Head of caudate nucleus (tissue), 42 donors: Measurements from ENCODE around the gene MRPL50.

Experiments used
- DNase-seq, 42 donors: peaks; one replicate each; pipeline versions ENCODE4 v3.0.0 to v3.0.0-alpha.2; 2020 to 2021; ENCODE audit warnings: mixed read lengths in 7 of 42
- intact Hi-C: fragments of 100-400 bp; cut with DNase I; formaldehyde crosslinking; loops from one replicate; pipeline ENCODE4 v1.15.0; 2022

MRPL50 gene

GRCh38 chr9:101354765-101355708 is 43.4 kb downstream of the MRPL50 start:
- DNase-seq: no peak
- intact Hi-C loops: no loop called here

- DNase-seq: no peak
- intact Hi-C loops: no loop called here
Measured at GRCh38 chr9:101354143-101354764, 44.2 kb downstream of the MRPL50 start.

GRCh38 chr9:101353683-101354082 is 44.7 kb downstream of the MRPL50 start:
- intact Hi-C loops: no loop called here
- no peak for DNase-seq

GRCh38 chr9:101352892-101353463 is 45.4 kb downstream of the MRPL50 start:
- no peak for DNase-seq
- intact Hi-C loops: no loop called here

- DNase-seq: no peak
- intact Hi-C loops: no loop called here
Measured at GRCh38 chr9:101350285-101350684, 48.1 kb downstream of the MRPL50 start.

- intact Hi-C loops: no loop called here
- DNase-seq: no peak
Measured at GRCh38 chr9:101342595-101342994, 55.8 kb downstream of the MRPL50 start.

- no peak for DNase-seq
- intact Hi-C loops: no loop called here
Measured at GRCh38 chr9:101341958-101342357, 56.5 kb downstream of the MRPL50 start.
